GM12865 (cell line): Measurements from ENCODE around the gene MAD1L1.

ENCODE experiments used
- DNase-seq: peaks from one replicate; pipeline ENCODE4 v3.0.0; 2010; ENCODE audit warnings: low read depth
- H3K4me3 ChIP-seq: 2 replicates; pipeline ENCODE4 v1.5.1; 2011; ENCODE audit warnings: mild to moderate bottlenecking, low read depth, low read length, control low read depth
- CTCF ChIP-seq: IDR thresholded peaks from 2 replicates; pipeline ENCODE4 v1.5.1; 2011; ENCODE audit warnings: low read length, control low read depth, low read depth, inconsistent platforms; ENCODE audit not compliant: insufficient read depth; ENCODE audit errors: missing control alignments

The MAD1L1 gene

GRCh38 chr7:2002561-2003450 is 229.9 kb downstream of the MAD1L1 start:
- DNase-seq: no peak
- TF ChIP-seq CTCF: no peak
- no peak overlapping the region for H3K4me3 ChIP-seq

- TF ChIP-seq CTCF: no peak
- no peak overlapping the region for H3K4me3 ChIP-seq
- DNase-seq: no peak
Observed at GRCh38 chr7:2001601-2002442, 230.9 kb downstream of the MAD1L1 start.

- no peak for DNase-seq
- no peak for TF ChIP-seq CTCF
- no peak overlapping the region for H3K4me3 ChIP-seq
Observed at GRCh38 chr7:2000746-2001321, 231.9 kb downstream of the MAD1L1 start.

- DNase-seq: no peak
- TF ChIP-seq CTCF: no peak
- no peak overlapping the region for H3K4me3 ChIP-seq
Observed at GRCh38 chr7:2000153-2000687, 232.5 kb downstream of the MAD1L1 start.

- no peak for DNase-seq
- TF ChIP-seq CTCF: no peak
- H3K4me3 ChIP-seq: no peak overlapping the region
Observed at GRCh38 chr7:1999278-1999984, 233.3 kb downstream of the MAD1L1 start.

- TF ChIP-seq CTCF: no peak
- no peak for DNase-seq
- H3K4me3 ChIP-seq: no peak overlapping the region
Observed at GRCh38 chr7:1998146-1998545, 234.6 kb downstream of the MAD1L1 start.
